PC-9 (cell line): ENCODE results near the gene RBCK1. TPM values are rescaled to one million over a fixed set of nuclear protein-coding genes. Genes with fewer than 3 reads are reported as not detected.

Source experiments
- BruUV-seq: library from RNA; stranded (reverse); fragments of 400-500 nt; replicated peaks from 2 replicates; lab custom pipeline; 2021; lab: Mats Ljungman, UMichigan
- CTCF ChIA-PET: fragments of 300-600 bp; sonication (Branson Sonifier 250); formaldehyde crosslinking; loops from one replicate; lab custom pipeline; 2022; ENCODE audit warnings: antibody characterized with exemption; lab: Charles Lee
- POLR2A ChIA-PET: fragments of 300-600 bp; sonication (Branson Sonifier 250); formaldehyde crosslinking; loops from one replicate; lab custom pipeline; 2022; ENCODE audit warnings: antibody characterized with exemption; ENCODE audit not compliant: unreplicated experiment; lab: Charles Lee
- DNase-seq, 2 experiments: peaks; one replicate each; pipeline versions ENCODE4 v3.0.0 to v3.0.0-alpha.2; 2015 to 2022; ENCODE audit warnings: mixed read lengths in 1 of 2
- H2AFZ ChIP-seq: fragments of 200-600 bp; sonication (generic); 2 replicates; pipeline ENCODE4 v1.8.1; 2017; ENCODE audit warnings: antibody characterized with exemption
- H3F3A ChIP-seq: fragments of 200-600 bp; sonication (generic); 2 replicates; pipeline ENCODE4 v1.8.1; 2017; ENCODE audit warnings: antibody characterized with exemption, mild to moderate bottlenecking, low read depth; ENCODE audit not compliant: insufficient read depth
- H3K27ac ChIP-seq: fragments of 200-600 bp; sonication (generic); 2 replicates; pipeline ENCODE4 v1.6.1; 2016; ENCODE audit warnings: mixed run types
- H3K27me3 ChIP-seq: fragments of 200-600 bp; sonication (generic); 2 replicates; pipeline ENCODE4 v1.6.1; 2016; ENCODE audit warnings: low read depth, mixed run types; ENCODE audit not compliant: insufficient read depth
- H3K36me3 ChIP-seq: fragments of 200-600 bp; sonication (generic); 2 replicates; pipeline ENCODE4 v1.6.1; 2016; ENCODE audit warnings: low read depth, mixed run types
- H3K4me1 ChIP-seq: fragments of 200-600 bp; sonication (generic); replicated peaks from 2 replicates; pipeline ENCODE4 v1.6.1; 2016; ENCODE audit warnings: mixed run types; ENCODE audit not compliant: insufficient read depth
- H3K4me2 ChIP-seq: fragments of 200-600 bp; sonication (generic); 2 replicates; pipeline ENCODE4 v1.6.1; 2017; ENCODE audit warnings: mixed run types
- H3K4me3 ChIP-seq: fragments of 200-600 bp; sonication (generic); 2 replicates; pipeline ENCODE4 v1.6.1; 2016; ENCODE audit warnings: mixed run types
- H3K79me2 ChIP-seq: fragments of 200-600 bp; sonication (generic); 2 replicates; pipeline ENCODE4 v1.6.1; 2017; ENCODE audit warnings: low read depth, mixed run types
- H3K9me2 ChIP-seq: fragments of 200-600 bp; sonication (generic); 2 replicates; pipeline ENCODE4 v1.8.1; 2017; ENCODE audit warnings: mild to moderate bottlenecking; ENCODE audit not compliant: insufficient read depth
- H3K9me3 ChIP-seq: fragments of 200-600 bp; sonication (generic); 2 replicates; pipeline ENCODE4 v1.8.1; 2016; ENCODE audit warnings: low read depth; ENCODE audit not compliant: insufficient read depth
- H4K20me1 ChIP-seq: fragments of 200-600 bp; sonication (generic); 2 replicates; pipeline ENCODE4 v1.8.1; 2017; ENCODE audit not compliant: insufficient read depth
- CTCF ChIP-seq: fragments of 200-600 bp; sonication (generic); conservative IDR thresholded peaks from 2 replicates; pipeline ENCODE4 v1.6.1; 2017; ENCODE audit warnings: mixed run types, antibody characterized with exemption, mild to moderate bottlenecking, moderate library complexity
- EZH2 ChIP-seq: fragments of 200-600 bp; sonication (generic); IDR thresholded peaks from 2 replicates; pipeline ENCODE4 v1.8.0; 2017; ENCODE audit warnings: antibody characterized with exemption, low read depth
- intact Hi-C: fragments of 100-400 bp; cut with micrococcal nuclease; formaldehyde crosslinking; loops from one replicate; pipeline ENCODE4 v1.10.0; 2022; ENCODE audit not compliant: unreplicated experiment
- total RNA-seq: library from RNA; stranded (reverse); gene quantifications from 2 replicates; pipeline ENCODE4 v1.2.3, GENCODE V29; 2021

RBCK1 gene
- total RNA-seq, 1 experiment from 2014 or later, result 176 TPM

GRCh38 chr20:363319-364078 lies 44.6 kb upstream of the RBCK1 start:
- Histone ChIP-seq H3K79me2 (peaks cover 13% of the 10 kb centered on the region; the same call in 1 of the 2 replicates), H3K36me3 (no peaks in the 10 kb centered on the region), H3F3A (peaks cover 62% of the 10 kb centered on the region), H3K4me2 (peak overlapping the region; percentile 75), H3K27me3 (no peaks in the 10 kb centered on the region), H3K9me2 (no peaks in the 10 kb centered on the region), H3K27ac (peak overlapping the region; percentile 96), H2AFZ (no peak overlapping the region), H3K4me1 (peaks cover 74% of the 10 kb centered on the region), H3K9me3 (no peaks in the 10 kb centered on the region), H3K4me3 (peak overlapping the region; percentile 32; the same call in 1 of the 2 replicates), H4K20me1 (no peaks in the 10 kb centered on the region)
- no peak for TF ChIP-seq EZH2
- ChIA-PET POLR2A (interaction anchor here (0.6 to 1.1 kb wide), 4 partner anchors 17 to 44 kb away, joined by 3 to 27 read pairs (median 11); partner anchors contain the start of gene TRIB3), CTCF (interaction anchor here (0.6 to 1.3 kb wide), 6 partner anchors 11 to 68 kb away, joined by 3 to 10 read pairs (median 4); partner anchors contain the start of gene TRIB3)
- intact Hi-C loops, result no loop called here
- DNase-seq, result peak; percentile 43 to 52
- no TSS peak for BruUV-seq

GRCh38 chr20:364905-365794 lies 42.9 kb upstream of the RBCK1 start:
- CTCF ChIA-PET, result interaction anchor here (0.7 kb wide), 1 partner anchor 67 kb away, joined by 19 read pairs; no protein-coding TSS in a partner anchor
- H3K27ac ChIP-seq, result peak overlapping the region; percentile 96
- H2AFZ ChIP-seq, result no peak overlapping the region
- peak; percentile 53 to 74 for DNase-seq
- POLR2A ChIA-PET, result interaction anchor here (0.6 kb wide), 1 partner anchor 16 kb away, joined by 4 read pairs; the partner anchor contains the start of gene TRIB3
- TF ChIP-seq EZH2 (no peak), CTCF (no peak)
- intact Hi-C loops, result no loop called here
- H3K4me2 ChIP-seq, result peak overlapping the region; percentile 75
- H3F3A ChIP-seq, result peaks cover 68% of the 10 kb centered on the region
- H3K4me1 ChIP-seq, result peaks cover 91% of the 10 kb centered on the region
- no peaks in the 10 kb centered on the region for H3K27me3 ChIP-seq
- H3K36me3 ChIP-seq, result no peaks in the 10 kb centered on the region
- H3K9me3 ChIP-seq, result no peaks in the 10 kb centered on the region
- H3K9me2 ChIP-seq, result no peaks in the 10 kb centered on the region
- H3K79me2 ChIP-seq, result peaks cover 21% of the 10 kb centered on the region
- no peaks in the 10 kb centered on the region for H4K20me1 ChIP-seq
- no TSS peak for BruUV-seq
- no peak overlapping the region for H3K4me3 ChIP-seq

GRCh38 chr20:366041-366718 lies 41.9 kb upstream of the RBCK1 start:
- peak overlapping the region; percentile 27; the same call in 1 of the 2 replicates for H3K4me3 ChIP-seq

More at GRCh38 chr20:366041-366718, 41.9 kb upstream of the RBCK1 start:
- Histone ChIP-seq H3K36me3 (no peaks in the 10 kb centered on the region), H3K27ac (peak overlapping the region; percentile 96), H3K27me3 (no peaks in the 10 kb centered on the region), H4K20me1 (no peaks in the 10 kb centered on the region), H3K9me3 (no peaks in the 10 kb centered on the region), H3K79me2 (peaks cover 21% of the 10 kb centered on the region), H3K4me1 (peaks cover 95% of the 10 kb centered on the region), H2AFZ (no peak overlapping the region), H3K9me2 (no peaks in the 10 kb centered on the region), H3K4me2 (peak overlapping the region; percentile 75), H3F3A (peaks cover 79% of the 10 kb centered on the region)
- peak; percentile 75 to 88 for DNase-seq
- POLR2A ChIA-PET, result interaction anchor here (0.6 to 1.1 kb wide), 4 partner anchors 11 to 96 kb away, joined by 3 to 43 read pairs (median 18); partner anchors contain the start of genes TBC1D20 and TRIB3
- TF ChIP-seq EZH2 (no peak), CTCF (no peak)
- intact Hi-C loops, result no loop called here
- CTCF ChIA-PET, result interaction anchor here (0.5 to 0.7 kb wide), 4 partner anchors 11 to 78 kb away, joined by 3 to 7 read pairs (median 4); no protein-coding TSS in a partner anchor
- TSS peak; percentile 83 for BruUV-seq
